M059J (cell line): ENCODE data around the gene FRMD6. TPM values are rescaled to one million over a fixed set of nuclear protein-coding genes. Genes with fewer than 3 reads are reported as not detected.
A peak's percentile ranks its signal among the peaks of the same experiment; 100 is the strongest.

ENCODE experiments used
- DNase-seq: peaks from one replicate; pipeline ENCODE4 v3.0.0-alpha.2; 2012; ENCODE audit warnings: low read depth
- total RNA-seq: library from RNA; depleted of rRNA; stranded (reverse); fragments of >200 nt; shearing (Covaris generic); gene quantifications from 2 replicates; pipeline ENCODE4 v1.2.3, GENCODE V29; 2014; rRNA removed

The FRMD6 gene
- total RNA-seq, result 131 and 132 TPM in 2 replicates

- peak; percentile 84 for DNase-seq
Measured at GRCh38 chr14:51651388-51652167, at the start of gene FRMD6. FRMD6 (plus strand) TSS chr14:51651910; CDS start chr14:51689837, 37,927 bp downstream.

- DNase-seq, result no peak
Measured at GRCh38 chr14:51602310-51602709, 49.4 kb upstream of the FRMD6 start.

DNA sequence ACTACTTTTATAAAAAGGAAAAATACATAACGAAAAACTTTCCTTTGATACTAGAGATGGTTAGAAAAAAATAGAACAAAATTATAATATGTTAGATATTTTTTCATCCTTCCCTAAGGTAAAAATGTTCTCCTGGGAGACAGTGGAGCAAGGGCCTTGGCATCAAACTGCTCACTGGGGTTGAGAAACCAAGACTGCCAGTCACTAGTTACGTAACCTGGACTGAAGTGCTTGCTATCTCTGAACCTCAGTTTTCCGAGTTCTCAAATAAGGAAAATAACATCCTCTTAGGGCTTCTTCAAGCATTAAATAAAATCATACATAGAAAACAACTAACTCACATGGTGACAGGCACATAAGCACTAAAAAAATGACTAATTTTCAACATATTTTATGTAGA lies 48.2 kb upstream of the FRMD6 start:
- DNase-seq, result no peak

DNA sequence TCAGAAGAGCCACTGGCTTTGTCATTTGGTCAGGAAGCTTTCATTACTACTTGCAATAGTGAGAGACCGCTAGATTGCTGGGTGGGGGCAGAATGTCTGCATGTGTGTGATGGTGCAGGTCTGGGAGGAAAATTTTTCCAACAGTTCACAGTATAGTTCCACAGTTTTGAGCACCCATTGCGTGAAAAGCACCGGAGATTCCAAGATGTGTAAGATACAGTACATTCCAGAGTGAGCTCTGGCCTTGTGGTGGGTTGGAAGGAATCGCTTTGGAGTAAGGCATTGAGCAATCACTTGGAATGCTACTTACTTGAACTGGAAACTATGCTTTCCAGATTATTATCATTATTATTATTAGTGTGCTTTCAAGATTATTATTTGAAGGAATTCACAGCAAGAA lies 47.6 kb upstream of the FRMD6 start:
- DNase-seq, result peak; percentile 46

DNA sequence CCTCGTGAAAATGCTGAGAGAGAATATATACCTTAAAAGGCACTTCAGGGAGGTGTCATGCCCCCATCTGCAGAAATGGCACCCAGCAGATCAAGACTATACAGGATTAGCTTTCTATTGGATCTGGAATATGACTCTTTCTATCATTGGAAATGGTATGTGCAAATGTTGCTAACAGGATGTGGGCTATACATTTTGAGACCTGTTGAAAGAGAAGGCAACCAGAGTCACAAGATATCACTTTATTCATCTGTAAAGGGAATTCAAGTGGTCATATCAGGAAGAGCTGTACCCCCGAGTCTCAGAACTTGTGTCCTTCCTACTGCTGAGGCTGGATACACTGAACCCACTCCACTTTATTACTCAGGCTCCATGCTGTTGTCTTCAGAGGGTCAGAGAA lies 46.1 kb upstream of the FRMD6 start:
- DNase-seq, result no peak

GRCh38 chr14:51607711-51608110 lies 44.0 kb upstream of the FRMD6 start:
- peak; percentile 47 for DNase-seq

DNA sequence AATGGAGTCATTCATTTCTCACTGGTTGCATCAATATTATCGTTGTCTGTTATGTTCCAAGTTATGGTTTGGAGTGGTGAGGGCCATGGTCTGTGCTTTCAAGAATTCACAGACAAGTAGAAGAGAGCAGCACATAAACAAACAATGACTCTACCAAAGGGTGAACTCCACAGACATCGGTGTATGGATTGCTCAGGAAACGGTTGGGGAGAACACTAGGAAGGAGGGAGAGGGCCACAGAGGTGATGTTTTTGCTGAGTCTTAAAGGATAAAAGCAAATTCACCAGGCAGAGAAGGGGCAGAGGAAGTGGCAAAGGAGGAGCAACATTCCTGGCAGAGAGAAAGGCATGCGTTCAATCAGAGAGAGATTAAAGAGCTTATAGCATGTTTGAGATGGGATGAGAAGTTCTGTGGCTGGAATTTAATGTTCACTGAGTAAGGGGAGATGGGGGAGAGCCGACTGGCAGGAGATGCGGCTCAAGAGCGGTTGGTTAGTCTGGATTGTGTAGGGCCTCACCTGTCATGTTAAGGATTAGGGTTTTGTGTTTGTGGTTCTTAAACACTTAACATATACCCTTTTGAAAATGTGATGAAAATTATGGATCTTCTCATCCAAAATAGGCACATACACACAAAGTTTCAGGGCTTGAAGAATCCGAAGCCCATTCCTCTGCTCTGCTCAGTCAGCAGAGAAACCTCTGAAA lies 42.3 kb upstream of the FRMD6 start:
- DNase-seq, result peak; percentile 46

- DNase-seq, result peak; percentile 74
Measured at GRCh38 chr14:51609955-51610283, 41.8 kb upstream of the FRMD6 start.

- DNase-seq, result peak; percentile 47
Measured at GRCh38 chr14:51610771-51611170, 40.9 kb upstream of the FRMD6 start.

GRCh38 chr14:51612449-51612848 lies 39.3 kb upstream of the FRMD6 start:
- DNase-seq, result no peak

- DNase-seq, result no peak
Measured at GRCh38 chr14:51613416-51613815, 38.3 kb upstream of the FRMD6 start.

DNA sequence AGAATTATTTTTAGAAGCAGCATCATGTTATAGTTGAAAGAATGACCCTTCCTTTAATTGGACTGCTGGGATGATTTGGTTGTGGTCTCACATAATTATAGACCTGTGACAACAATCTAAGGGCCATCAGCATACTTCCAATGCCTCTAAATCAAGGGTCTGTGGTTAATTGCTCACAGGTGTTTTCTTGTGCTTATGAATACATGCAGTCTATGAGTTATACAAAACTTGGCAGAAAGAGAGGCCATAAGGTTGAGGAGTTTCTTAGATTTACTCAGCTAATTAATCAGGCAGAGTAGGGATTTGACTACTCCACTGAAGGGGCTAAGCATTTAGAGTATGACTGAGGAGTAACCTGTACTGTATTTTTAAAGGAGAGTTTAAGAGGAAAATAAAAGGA lies 37.0 kb upstream of the FRMD6 start:
- DNase-seq, result peak; percentile 74

DNA sequence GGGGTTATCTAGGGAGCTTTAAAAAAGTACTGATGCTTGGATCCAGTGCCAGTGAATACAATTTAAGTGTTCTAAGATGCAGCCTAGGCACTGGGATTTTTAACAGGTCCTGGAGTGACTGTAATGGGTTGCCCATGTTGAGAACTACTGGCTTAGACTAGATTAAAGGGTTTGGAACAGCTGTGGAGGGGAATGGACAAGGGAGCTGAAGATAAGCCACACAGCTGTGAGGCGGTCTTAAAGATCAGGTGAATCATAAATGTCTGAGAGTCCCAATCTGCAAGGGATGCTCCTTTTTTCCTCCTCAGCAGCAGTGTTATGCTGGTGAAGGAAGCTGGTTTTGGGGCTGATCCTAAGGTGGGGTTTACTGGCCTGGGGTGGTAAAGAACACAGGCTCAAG lies 35.5 kb upstream of the FRMD6 start:
- DNase-seq, result no peak

DNA sequence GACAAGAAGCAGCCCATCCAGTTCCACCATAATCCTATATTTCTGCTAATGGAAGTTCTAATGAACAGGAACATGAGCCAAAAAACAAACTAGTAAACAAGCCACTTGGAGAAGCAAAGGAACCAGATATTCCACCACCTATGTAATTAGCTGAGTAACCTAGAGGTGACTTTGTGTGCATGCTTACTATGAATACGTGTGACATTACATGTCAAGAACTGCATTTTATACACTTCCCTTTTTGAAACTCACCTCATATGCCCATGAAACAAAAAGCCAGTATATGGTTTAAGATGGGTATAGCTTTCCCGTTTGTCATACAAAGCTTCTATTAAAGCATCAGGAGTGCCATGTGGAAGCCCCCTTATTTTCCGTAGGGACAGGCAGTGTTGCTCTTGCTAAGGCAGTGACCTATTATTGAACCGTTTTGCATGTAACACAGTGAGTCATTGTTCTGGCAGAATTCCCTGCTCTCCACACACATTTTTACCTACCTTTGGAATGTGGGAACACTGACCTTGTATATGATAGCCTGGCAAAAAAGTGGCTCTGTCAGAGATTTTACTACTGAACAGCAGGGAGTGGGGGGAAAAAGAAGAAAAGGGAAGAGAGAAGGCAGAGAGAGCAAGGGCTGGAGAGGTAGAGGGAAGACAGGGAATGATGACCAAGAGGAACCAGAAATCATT lies 34.8 kb upstream of the FRMD6 start:
- peak; percentile 96 for DNase-seq

DNA sequence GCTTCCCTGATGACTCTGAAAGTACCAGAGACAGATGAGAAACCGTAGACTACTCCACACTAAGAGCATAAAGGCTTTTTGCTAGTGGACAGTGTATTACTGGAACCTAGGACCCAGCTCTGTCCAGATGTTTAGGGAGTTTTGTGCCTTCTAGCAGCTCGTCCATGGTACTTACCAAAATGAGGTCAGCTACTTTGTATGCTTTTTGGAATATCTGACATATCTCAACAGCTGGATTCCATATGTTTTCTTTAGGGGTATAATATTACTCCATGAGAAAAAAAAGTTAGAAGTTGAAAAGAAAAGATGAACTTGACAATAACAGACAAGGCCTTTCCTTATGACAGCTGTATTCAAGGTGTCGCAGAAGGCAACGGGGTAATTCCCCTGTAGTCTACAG lies 32.1 kb upstream of the FRMD6 start:
- DNase-seq, result no peak

DNA sequence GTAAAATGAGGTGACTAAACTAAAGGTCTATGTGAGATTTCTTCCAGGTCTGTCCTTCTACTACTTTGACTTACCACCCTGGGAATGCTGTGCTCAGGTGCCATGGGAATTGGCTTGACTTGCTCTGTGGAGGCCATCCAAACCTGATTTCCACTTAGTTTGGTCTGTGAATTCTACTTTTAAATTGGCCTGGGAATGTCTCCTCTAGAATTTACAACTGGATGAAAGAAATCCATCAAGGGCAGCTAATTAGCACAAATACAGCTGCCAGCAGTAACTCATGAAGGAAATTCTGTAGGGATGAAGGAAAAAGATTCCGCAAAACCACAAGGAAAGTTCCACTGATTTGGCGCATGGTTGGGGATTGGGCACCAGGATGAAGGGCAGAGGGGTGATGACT lies 31.7 kb upstream of the FRMD6 start:
- DNase-seq, result no peak

GRCh38 chr14:51621654-51622053 lies 30.1 kb upstream of the FRMD6 start:
- no peak for DNase-seq

GRCh38 chr14:51622376-51622775 lies 29.3 kb upstream of the FRMD6 start:
- DNase-seq, result no peak

DNA sequence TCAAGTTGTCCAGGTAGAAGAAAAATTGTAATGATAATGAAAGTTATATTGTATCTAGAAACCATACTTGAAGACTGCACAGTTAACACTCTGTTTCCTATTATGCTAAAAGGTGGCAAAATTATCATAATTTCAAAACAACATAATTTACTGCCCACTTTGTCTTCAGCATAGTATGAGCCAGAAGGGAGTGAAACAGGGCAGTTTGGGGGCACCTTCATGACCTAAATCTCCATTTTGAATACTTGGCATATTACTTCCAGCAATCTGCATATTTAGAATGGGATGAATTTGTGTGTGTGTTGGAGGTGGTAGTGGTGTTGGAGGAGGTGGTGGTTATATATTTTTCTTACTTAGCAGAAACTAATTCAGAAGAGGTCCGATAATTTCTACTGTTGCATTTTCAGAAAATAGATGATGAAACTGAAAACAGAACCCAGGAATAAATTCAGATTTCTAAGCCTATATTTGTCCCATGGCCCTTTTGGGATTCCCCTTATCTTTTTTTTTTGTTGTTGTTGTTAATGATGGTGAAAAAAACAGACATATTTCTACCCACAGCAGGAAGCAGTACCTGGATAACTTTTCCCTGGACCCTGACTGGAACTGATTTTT lies 26.6 kb upstream of the FRMD6 start:
- DNase-seq, result no peak

GRCh38 chr14:51626185-51626584 lies 25.5 kb upstream of the FRMD6 start:
- no peak for DNase-seq

- no peak for DNase-seq
Measured at GRCh38 chr14:51626788-51627187, 24.9 kb upstream of the FRMD6 start.

DNA sequence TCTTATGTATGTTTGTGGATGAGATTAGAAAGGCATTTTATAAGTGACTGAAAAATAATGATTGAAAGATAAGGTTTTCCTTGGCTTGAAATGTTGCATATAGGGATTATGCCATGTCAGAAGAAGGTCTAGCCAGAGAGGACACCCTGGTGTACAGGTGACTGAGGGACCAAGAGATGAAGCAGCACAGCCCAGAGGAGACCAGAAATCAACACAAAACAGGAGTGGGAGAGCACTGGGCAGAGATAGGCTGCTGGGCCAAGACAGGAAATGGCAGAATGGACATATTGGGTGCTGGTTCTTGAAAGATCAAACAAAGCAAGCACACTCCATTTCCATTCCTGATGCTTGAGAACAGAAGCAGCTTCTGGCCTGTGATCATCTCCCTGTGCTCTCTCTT lies 24.4 kb upstream of the FRMD6 start:
- no peak for DNase-seq
